HPDE6-E6E7 (cell line): Measurements from ENCODE around the gene PRUNE1.

Experiments
- DNase-seq: peaks from one replicate; pipeline ENCODE4 v3.0.0; 2011; ENCODE audit warnings: missing footprints; ENCODE audit errors: extremely low spot score

The PRUNE1 gene

DNA sequence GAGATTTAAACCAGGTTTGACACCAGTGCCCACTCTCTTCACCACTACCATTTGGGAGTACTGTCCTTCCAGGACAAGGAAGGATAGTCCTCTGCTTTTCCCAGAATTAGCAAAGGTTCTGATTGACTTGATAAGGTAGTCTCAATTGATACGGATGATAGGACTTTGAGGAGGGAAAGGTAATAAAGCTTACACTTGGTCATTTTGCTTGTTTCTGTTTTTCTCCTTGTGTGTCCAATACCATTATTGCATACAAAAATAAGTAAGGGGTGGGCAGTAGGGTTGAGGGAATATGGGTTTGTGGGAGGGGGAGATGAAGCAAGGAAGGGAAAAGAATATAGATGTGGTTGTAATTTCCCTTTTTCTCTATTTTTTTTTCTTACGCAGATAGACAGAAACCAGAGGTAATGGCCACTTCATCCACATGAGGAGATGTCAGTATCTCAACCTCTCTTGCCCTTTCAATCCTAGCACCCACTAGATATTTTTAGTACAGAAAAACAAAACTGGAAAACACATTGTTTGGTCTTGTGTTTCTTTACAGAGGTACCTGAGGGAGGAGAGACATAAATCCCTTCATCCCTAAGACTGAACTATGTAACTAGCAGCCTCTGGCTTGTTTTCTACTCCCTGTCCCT lies 41.9 kb downstream of the PRUNE1 start:
- DNase-seq: no peak

DNA sequence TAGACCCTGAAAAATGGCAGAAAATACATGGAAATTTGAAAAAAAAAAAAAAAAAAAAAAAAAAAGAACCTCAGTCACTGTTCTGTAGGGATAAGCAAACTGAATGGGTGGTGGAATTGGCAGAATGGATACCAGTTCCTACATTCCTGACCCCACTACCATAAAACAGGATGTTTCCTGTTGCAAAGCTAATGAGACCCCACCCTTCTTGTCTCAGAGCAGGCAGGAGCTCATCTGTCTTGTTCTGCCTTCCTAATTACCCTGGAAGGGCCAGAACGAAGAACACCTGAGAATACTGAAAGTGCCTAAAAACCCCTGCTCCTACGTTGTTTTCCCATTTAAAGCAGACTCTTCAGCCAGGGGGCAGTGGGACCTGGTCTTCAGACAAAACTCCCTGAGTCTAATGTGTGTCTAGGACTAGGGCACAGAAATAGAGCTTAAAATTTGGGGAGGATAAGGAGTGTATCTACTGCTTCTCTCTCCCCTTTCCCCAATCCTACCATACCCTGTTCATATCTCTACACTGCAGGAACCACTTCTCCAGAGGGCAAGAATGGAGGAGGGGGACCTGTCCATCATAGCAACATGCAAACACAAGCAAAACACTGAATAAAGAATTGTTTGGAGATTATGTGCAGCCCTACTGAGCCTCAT lies 43.2 kb downstream of the PRUNE1 start:
- no peak for DNase-seq

DNA sequence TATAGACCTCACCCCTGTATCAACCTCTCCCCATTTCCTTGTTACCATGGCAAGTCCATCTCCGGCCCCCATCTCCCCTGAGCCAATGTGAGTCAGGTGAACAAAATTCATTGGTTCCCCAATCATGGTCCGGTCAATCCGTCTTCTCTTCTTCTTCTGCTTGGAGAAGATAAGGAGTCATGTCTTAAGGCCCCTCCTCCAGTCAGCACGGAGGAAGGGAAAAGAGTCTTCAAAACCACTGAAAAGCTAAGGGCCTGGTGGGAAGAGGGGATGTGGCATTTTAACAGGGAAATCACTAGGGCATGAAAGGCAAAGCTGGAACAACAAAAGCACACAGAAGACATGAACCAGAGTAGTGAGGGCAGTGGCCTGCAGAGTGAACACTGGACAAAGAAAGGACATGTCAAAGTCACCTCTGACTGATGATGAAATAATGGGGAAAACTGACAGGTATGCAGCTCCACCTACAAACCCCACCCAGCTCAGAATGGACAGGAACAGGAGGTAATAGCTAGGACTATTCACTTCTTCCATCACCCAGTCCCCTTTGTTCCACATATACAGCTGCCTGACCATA lies 46.8 kb downstream of the PRUNE1 start:
- DNase-seq: no peak

DNA sequence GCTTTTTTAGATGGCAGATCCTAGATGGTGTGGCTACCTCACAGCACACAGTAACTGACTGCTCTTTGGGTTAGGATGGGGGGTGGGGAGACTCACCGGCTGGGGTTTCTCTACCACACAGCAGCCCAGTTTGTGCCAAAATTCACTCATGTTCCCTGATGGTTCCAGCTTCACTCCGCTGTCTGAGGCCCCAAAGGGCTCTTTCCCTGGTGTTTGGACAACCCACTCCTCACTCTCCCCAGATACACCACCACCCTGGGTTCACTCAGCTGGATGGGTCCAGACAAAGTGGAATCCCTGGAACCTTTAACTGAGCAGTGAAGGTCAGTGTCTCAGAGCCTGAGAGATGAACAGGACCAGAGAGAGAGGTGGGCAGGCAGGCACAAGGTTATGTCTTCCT lies 47.3 kb downstream of the PRUNE1 start:
- DNase-seq: no peak

DNA sequence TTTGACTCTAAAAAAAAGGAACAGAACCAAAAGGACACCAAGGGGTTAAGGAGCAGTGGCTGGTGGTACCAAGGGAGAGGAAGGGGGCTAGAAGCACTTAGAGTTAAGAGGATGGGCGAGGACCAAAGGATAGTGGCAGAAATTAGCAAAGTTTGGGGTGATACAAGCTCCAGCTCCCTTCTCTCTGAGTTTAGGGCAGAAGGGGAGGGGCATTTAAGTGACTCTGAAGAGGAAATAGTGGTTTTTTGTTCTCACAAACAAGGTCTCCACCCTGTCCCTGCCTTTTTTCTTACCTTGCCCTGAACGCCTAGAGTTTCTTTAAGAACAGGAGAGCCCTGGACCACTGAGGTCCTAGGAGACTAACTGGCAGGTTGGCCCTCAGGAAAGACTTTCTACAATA lies 47.9 kb downstream of the PRUNE1 start:
- no peak for DNase-seq

DNA sequence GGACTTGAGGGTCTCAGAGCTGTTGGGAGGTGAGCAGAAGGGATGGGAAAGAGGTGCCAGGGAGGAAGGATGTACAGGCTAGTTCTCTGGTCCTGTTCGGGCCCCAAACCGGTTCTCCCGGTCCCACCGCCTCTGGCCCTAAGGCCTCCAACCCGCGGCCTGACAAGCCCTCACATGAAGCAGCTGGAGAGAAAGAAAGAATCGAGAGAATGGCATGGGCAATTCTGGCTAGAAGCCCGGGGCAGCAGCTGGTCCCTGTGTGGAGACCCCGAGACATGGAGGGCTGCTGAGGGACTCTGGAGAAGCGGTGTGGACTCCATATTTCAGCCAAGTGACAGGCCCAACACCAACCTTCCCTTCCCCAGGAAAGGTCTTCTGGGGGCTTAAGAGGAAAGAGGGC lies 50.4 kb downstream of the PRUNE1 start:
- DNase-seq: peak; percentile 87

DNA sequence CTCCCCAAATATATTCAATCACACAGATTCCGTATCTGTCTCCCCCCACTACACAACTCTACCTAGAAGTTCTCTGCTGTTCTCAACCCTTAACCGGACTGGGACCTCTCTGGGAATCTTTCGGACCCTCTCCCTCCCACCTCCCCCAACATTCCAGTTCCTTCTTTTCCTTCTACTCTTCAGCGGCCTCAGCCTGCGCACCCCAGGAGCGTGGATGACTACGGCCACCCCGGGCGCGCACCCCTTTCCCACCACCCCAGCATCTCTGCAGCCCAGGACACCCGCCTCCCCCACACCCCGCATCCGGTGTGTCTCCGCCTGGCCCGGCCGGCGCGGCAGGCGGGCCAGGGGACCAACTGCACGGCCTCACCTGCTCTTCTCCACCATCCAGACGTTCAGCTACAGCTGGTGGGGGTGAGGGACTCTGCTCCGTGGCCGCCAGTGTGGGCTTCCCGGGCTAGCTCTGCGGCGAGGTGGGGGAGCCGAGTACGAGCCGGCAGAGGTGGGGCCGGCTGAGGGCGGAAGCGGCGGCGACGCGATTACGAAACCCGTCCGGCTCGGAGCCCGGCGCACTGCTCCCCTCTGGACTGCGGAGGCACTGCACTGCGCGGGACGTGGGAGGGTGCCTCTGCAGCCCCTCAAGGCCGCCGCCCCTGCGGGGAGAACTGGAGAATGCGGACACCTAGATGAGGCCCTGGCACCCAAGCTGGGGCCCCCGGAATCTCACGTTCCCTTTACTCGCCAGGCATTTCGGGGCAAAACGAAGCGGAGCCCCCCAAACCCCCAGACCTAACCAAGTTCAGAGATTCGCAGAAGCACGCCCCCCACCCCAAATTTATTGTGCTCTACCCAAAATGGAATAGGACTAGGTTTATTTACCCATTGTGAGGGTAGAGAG lies 51.1 kb downstream of the PRUNE1 start, which contains the start of gene CDC42SE1:
TSS of gene CDC42SE1 (minus strand) at position 514 of the 898 bp plus-strand sequence. CDS start 3,892 bp downstream, outside the sequence.
- peak; percentile 75 for DNase-seq

DNA sequence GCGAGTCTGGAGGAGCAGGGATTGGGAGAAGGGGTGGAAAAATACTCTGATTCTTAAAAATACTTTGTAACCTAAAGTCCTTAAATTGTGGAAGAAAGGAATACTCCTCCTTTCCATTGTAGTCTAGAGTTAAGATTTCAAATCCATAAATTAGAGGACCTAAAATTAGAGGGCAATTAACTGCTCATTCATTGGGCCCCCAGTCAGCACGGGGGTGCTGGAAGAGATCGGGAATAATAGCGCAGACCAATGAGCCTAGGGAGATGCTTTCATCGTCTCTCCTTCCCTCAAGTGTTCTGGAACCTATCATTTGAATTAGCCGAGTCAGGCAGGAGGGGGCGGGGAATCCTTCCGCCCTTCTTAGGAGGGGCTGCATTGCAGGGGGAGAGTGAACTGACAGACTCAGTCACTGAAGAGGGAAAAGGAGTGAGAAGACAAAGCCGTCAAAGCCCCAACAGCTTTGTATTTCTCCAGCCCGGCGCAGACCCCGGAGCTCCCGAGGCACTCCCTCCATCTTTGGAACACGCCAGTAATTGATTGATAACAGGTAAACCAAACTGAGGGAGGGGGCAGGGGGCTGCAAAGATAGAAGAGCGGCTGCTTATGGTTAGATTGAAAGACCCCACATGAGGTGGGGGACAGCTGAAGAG lies 51.9 kb downstream of the PRUNE1 start, which contains the start of gene MLLT11:
TSS of gene MLLT11 (plus strand) at position 391 of the 650 bp plus-strand sequence. CDS start 6,828 bp downstream, outside the sequence.
- no peak for DNase-seq

DNA sequence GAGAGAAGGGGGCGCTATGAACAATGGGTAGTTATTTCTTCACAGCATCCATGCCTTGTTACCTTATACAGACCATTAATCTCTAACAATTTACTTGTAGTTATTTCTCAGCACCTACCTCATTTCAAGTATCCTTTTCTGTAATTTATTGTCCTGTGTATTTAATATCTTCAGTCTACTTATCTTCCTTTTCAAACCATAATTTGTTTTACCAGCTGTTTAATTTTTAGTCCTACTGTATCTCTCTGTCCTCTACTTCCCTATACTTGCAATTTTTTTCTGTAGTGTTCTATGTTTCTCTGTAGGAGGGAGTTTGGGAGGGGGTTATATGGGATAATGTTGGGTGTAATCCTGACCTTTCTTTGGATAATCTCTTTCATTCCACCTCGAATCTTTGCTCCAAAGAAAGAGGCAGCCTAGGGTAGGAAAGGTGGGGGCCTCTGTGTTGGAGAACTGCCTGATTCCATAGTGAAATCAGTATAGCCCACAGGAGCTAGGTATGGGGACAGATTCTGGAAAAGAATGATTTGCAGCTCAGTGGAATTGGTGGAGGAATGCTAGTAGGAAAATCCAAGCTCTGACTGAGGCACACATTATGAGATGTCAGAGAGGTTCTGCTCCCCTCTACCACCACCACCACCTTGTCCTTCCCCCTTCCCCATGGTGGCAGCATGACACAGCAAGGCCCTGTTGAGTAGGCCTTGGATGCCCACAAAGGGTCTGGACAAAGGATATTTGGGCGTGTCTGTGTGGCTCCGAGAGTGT lies 52.6 kb downstream of the PRUNE1 start:
- no peak for DNase-seq

DNA sequence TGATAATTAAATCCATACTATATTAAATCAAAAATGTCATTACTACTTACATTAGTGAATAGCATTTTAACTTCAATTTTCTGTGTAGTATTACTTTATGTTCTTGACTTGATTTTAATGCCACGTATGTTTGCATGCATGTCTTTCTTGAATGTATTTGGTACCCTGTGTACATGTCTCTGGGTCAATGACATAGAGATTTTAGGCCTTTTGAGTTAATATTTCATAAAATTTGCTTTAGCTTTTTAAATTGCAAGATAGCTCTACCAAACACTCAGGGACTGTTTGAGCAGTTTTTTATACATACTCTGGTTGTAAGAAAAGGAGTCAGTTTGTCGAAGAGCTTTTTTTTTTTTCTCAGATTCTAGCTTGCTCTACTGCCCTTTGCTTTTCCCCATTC lies 53.5 kb downstream of the PRUNE1 start:
- DNase-seq: no peak

DNA sequence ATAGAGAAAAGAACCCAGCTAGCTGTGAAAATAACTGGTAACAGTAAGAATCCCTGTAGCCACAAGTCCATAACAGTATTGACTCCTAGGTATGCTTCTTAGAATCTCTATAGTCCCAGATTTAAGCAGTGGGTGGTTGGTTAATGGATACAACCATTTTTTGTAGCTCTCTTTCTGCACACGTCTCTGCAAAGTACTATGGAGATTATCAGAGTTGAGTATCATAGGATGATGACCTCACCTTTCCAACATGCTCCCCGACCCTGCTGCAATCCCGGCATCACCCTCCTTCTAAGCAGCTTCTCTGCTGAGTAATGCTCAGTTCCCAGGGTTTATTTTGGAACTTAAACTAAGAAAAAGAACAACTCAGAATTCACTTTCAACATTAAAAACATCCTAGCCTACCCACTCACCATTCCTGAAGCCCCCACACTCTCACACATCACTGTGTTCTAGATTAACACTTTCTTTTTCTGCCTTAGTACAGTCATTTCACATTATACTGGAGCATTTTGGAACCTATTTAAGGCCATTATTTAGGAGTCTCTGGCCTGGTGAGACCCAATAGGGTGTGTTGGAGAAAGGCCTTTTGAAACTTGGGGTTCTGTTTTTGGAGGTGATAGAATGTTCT lies 54.6 kb downstream of the PRUNE1 start:
- peak; percentile 60 for DNase-seq

DNA sequence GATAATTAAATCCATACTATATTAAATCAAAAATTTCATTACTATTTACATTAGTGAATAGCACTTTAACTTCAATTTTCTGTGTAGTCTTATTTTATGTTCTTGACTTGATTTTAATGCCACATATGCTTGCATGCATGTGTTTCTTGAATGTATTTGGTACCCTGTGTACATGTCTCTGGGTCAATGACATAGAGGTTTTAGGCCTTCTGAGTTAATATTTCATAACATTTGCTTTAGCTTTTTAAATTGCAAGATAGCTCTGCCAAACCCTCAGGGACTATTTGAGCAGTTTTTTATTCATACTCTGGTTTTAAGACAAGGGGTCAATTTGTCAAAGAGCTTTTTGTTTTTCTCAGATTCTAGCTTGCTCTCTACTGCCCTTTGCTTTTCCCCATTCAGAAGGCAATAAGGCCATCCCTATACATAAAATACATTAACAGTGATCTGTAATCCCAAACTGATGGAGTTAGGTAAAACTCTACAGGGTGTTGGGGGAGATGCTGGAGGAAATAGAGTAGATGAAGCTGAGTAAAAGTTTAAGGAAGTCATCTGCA lies 56.9 kb downstream of the PRUNE1 start:
- no peak for DNase-seq

DNA sequence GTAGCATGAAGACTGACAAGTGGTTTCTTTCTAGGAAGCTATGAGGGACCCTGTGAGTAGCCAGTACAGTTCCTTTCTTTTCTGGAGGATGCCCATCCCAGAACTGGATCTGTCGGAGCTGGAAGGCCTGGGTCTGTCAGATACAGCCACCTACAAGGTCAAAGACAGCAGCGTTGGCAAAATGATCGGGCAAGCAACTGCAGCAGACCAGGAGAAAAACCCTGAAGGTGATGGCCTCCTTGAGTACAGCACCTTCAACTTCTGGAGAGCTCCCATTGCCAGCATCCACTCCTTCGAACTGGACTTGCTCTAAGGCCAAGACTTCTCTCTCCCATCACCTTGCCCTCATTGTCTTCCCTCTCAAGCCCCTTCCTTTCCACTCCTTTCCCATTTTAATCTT lies 58.9 kb downstream of the PRUNE1 start:
- no peak for DNase-seq

DNA sequence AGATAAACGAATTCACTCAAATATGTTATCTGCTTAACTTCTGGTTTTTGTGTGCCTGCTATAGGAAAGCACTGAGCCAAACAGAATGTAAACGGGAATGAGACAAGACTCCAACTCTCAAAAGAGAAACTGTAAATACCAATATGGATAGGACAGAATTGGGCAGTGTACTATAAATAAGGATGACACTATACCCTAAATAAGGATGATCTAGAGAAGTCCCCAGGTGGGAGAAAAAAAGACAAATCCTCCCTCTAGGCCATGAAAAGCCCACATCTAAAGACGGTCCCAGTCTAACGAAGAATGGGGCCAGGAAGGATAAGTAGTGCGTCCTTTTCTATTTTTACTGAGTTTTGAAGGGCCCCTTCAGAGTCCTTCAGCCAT lies 60.8 kb downstream of the PRUNE1 start:
- no peak for DNase-seq

DNA sequence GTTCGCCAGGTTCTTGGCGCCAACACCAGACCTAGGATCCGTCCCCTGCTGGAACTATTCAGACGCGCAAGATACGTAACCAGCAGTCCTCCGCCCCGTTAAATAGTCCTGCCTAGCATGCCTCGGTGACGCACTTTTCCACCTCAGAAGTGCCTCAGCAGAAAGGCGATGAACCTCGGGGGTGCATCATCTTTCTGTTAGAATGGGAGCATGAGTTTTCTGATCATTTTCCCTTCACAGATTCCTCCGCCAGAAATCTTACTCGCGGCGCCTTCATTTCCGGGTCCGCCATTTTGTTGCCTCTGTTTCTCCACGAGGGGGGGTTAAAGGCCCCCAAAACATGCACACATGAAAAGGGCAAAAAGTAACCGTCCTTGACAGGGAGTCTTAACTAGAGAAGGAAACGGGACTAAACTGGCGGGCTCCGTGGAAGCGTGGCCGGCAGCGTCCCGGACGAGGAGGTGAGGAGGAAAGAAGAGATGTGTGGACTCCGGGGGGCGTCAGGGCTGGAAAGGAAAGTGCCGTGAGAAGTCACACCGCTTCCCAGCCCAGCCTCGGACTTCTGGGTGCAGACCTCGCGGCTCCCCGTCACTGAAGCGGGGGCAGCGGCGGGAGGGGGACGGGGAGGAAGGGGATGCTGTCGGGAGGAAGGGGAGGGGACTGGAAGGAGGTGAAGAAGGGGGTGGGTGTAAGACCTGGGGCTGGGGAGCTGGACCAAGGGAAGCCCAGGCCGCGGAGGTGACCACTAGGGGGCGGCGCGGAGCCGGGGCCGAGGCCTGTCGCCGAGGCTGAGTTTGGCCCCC lies 62.4 kb downstream of the PRUNE1 start, which contains the start of gene GABPB2:
TSS of gene GABPB2 (plus strand) at position 288 of the 803 bp plus-strand sequence. CDS start 17,429 bp downstream, outside the sequence.
- peak; percentile 79 for DNase-seq

DNA sequence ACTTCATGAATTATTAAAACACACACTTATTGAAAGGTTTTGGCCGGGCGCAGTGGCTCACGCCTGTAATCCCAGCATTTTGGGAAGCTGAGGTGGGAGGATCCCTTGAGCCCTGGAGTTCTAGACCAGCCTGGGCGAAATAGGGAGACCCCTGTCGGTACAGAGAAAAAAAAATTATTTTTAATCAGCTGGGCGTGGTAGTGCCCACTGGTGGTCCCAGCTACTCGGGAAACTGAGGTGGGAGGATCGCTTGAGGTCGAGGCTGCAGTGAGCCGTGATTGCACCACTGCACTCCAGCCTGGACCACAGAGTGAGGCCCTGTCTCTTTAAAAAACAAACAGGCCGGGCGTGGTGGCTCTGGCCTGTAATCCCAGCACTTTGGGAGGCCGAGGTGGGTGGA lies 64.0 kb downstream of the PRUNE1 start:
- no peak for DNase-seq
